GM23338 (cell line): Measurements from ENCODE around the gene CORO7. TPM values are rescaled to one million over a fixed set of nuclear protein-coding genes. Genes with fewer than 3 reads are reported as not detected.

ENCODE experiments used
- ATAC-seq: fragments of 200-7000 bp; cut with Tn5 transposase; 3 replicates; pipeline ENCODE4 v1.9.1; 2020
- DNase-seq: peaks from one replicate; pipeline ENCODE4 v3.0.0-alpha.2; 2015; ENCODE audit warnings: low spot score
- H2AFZ ChIP-seq: fragments of 200-600 bp; sonication (generic); 2 replicates; pipeline ENCODE4 v1.8.0; 2016; ENCODE audit warnings: antibody characterized with exemption, mild to moderate bottlenecking, moderate library complexity
- H3F3A ChIP-seq: fragments of 200-600 bp; sonication (generic); replicated peaks from 2 replicates; pipeline ENCODE4 v1.8.0; 2017; ENCODE audit warnings: antibody characterized with exemption, mixed run types, low read depth
- H3K27ac ChIP-seq: fragments of 200-600 bp; sonication (generic); 2 replicates; pipeline ENCODE4 v1.6.1; 2016; ENCODE audit warnings: low read depth
- H3K27me3 ChIP-seq: fragments of 200-600 bp; sonication (generic); 2 replicates; pipeline ENCODE4 v1.8.0; 2016; ENCODE audit warnings: mild to moderate bottlenecking, mixed run types, moderate library complexity; ENCODE audit not compliant: insufficient read depth
- H3K36me3 ChIP-seq: fragments of 200-600 bp; sonication (generic); 2 replicates; pipeline ENCODE4 v1.8.0; 2016; ENCODE audit warnings: mild to moderate bottlenecking; ENCODE audit not compliant: insufficient read depth
- H3K4me1 ChIP-seq: fragments of 200-600 bp; sonication (generic); 2 replicates; pipeline ENCODE4 v1.8.0; 2016; ENCODE audit warnings: mild to moderate bottlenecking, moderate library complexity; ENCODE audit not compliant: insufficient read depth
- H3K4me2 ChIP-seq: fragments of 200-600 bp; sonication (generic); 2 replicates; pipeline ENCODE4 v1.7.1; 2017; ENCODE audit warnings: mixed run types
- H3K4me3 ChIP-seq: fragments of 200-600 bp; sonication (generic); 2 replicates; pipeline ENCODE4 v1.6.1; 2016; ENCODE audit warnings: mixed run types
- H3K79me2 ChIP-seq: fragments of 200-600 bp; sonication (generic); replicated peaks from 2 replicates; pipeline ENCODE4 v1.8.0; 2017; ENCODE audit warnings: mild to moderate bottlenecking; ENCODE audit not compliant: insufficient read depth
- H3K9me2 ChIP-seq: fragments of 200-600 bp; sonication (generic); 2 replicates; pipeline ENCODE4 v1.8.0; 2017; ENCODE audit not compliant: insufficient read depth
- H4K20me1 ChIP-seq: fragments of 200-600 bp; sonication (generic); replicated peaks from 2 replicates; pipeline ENCODE4 v1.8.0; 2017; ENCODE audit warnings: mild to moderate bottlenecking; ENCODE audit not compliant: insufficient read depth
- H3K27ac Mint-ChIP-seq: 2 replicates; pipeline ENCODE4 v1.8.0; 2020; ENCODE audit warnings: inconsistent platforms, mild to moderate bottlenecking, moderate library complexity, mixed read lengths
- H3K27me3 Mint-ChIP-seq: 3 replicates; pipeline ENCODE4 v1.8.0; 2022; ENCODE audit warnings: low read depth, mild to moderate bottlenecking, moderate library complexity, mixed read lengths, inconsistent platforms; ENCODE audit not compliant: insufficient read depth, poor library complexity
- H3K36me3 Mint-ChIP-seq: 3 replicates; pipeline ENCODE4 v1.8.0; 2021; ENCODE audit warnings: low read depth, mild to moderate bottlenecking, inconsistent platforms, moderate library complexity, mixed read lengths
- H3K4me1 Mint-ChIP-seq: 3 replicates; pipeline ENCODE4 v1.8.0; 2020; ENCODE audit warnings: mild to moderate bottlenecking, inconsistent platforms, mixed read lengths
- H3K4me3 Mint-ChIP-seq: 3 replicates; pipeline ENCODE4 v1.8.0; 2021; ENCODE audit warnings: moderate library complexity, mild to moderate bottlenecking, inconsistent platforms, mixed read lengths
- H3K9me3 Mint-ChIP-seq: 3 replicates; pipeline ENCODE4 v1.8.0; 2020; ENCODE audit warnings: moderate library complexity, mild to moderate bottlenecking, inconsistent platforms, mixed read lengths
- CTCF ChIP-seq, 2 experiments: fragments of 200-600 bp in 1 of 2; sonication (generic) in 1 of 2; conservative IDR thresholded peaks; 2 replicates each; pipeline versions ENCODE4 v1.5.1 to v1.6.1; 2016 to 2017; ENCODE audit warnings: antibody characterized with exemption in 2 of 2, low read depth in 2 of 2, mild to moderate bottlenecking in 2 of 2, moderate library complexity in 1 of 2
- EZH2 ChIP-seq: fragments of 200-600 bp; sonication (generic); IDR thresholded peaks from one replicate; pipeline ENCODE4 v1.8.0; 2017; ENCODE audit warnings: antibody characterized with exemption, mild to moderate bottlenecking, low read depth; ENCODE audit not compliant: unreplicated experiment
- EZH2phosphoT487 ChIP-seq: fragments of 200-600 bp; sonication (generic); IDR thresholded peaks from one replicate; pipeline ENCODE4 v1.8.1; 2018; ENCODE audit warnings: antibody characterized with exemption; ENCODE audit not compliant: unreplicated experiment
- JUNB ChIP-seq: IDR thresholded peaks from one replicate; pipeline ENCODE4 v1.6.1; 2016; ENCODE audit warnings: antibody characterized with exemption; ENCODE audit not compliant: unreplicated experiment
- NANOG ChIP-seq: IDR thresholded peaks from 2 replicates; pipeline ENCODE4 v1.6.1; 2016; ENCODE audit warnings: antibody characterized with exemption, borderline replicate concordance
- POLR2AphosphoS5 ChIP-seq: IDR thresholded peaks from 2 replicates; pipeline ENCODE4 v1.6.1; 2016; ENCODE audit warnings: antibody characterized with exemption, low read depth
- REST ChIP-seq: IDR thresholded peaks from one replicate; pipeline ENCODE4 v1.6.1; 2018; ENCODE audit warnings: antibody characterized with exemption; ENCODE audit not compliant: unreplicated experiment
- STAT1 ChIP-seq: IDR thresholded peaks from one replicate; pipeline ENCODE4 v1.6.1; 2016; ENCODE audit warnings: antibody characterized with exemption; ENCODE audit not compliant: unreplicated experiment
- ZNF114 ChIP-seq: fragments of 250-450 bp; sonication (Bioruptor Pico); IDR thresholded peaks from 2 replicates; pipeline ENCODE4 v1.5.0; 2020; ENCODE audit warnings: mild to moderate bottlenecking, moderate library complexity
- ZNF331 ChIP-seq: fragments of 250-450 bp; sonication (Bioruptor Pico); IDR thresholded peaks from 2 replicates; pipeline ENCODE4 v1.5.0; 2020; ENCODE audit warnings: low read depth, mild to moderate bottlenecking, moderate library complexity
- polyA plus RNA-seq: library from polyadenylated mRNA; unstranded; fragments of >200 nt; fragmentation: Nextera tagmentation; extraction: Ambion mirVana; gene quantifications from 2 replicates; pipeline ENCODE4 v1.2.1, GENCODE V29; 2016
- total RNA-seq: library from RNA; depleted of rRNA; stranded (reverse); fragments of >200 nt; shearing (Covaris generic); gene quantifications from 2 replicates; pipeline ENCODE4 v1.2.3, GENCODE V29; 2014
- TF ChIP-seq, protein P1 (sequence below): IDR thresholded peaks from 2 replicates; pipeline ENCODE4 v1.6.1; 2016; ENCODE audit warnings: antibody characterized with exemption

The CORO7 gene
- total and polyA plus RNA-seq, 2 experiments from 2014 or later: 14.2 to 46.4 TPM

DNA sequence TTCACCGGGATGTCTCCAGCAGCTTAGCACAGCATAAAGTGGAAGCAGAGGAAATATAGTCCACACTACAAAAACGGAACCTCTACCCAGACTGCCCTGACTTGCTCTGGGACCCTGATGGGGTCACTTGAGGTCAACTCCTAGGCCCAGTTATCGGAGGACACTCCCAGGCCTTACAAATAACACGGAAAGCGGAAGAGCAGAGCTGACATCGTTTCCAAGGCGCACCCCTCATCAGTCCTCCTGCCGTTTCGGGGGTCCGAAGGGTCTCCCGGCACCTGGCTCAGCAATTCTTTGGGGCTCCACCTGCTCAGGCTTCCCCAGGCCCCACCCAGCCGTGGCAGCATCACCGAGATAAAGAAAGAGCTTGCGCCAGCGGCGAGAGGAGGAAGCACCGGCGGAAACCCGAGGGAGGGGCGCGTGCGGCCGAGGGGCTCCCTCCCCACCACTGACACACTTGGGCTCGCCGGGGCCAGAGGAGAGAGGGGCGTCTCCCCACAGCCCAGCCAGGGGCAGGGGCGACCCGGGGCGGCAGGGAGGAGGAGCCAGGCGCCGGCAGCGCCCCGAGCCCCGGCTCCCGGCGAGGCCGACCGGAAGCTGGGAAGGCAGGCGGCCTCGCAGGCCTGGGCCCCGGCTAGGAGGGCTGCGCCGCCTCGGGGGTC, 727 bp downstream of the CORO7 start (continued):
- TF ChIP-seq REST (no peak), NANOG (no peak), ZNF331 (no peak), POLR2AphosphoS5 (no peak), JUNB (no peak), ZNF114 (CRISPR knock-in tag) (no peak), STAT1 (no peak), EZH2 (no peak), CTCF (conservative IDR thresholded peaks at IDR 0.05; ENCODE audit: low read depth in 2 of 2) (no peak)
- TF ChIP-seq, protein P1, sequence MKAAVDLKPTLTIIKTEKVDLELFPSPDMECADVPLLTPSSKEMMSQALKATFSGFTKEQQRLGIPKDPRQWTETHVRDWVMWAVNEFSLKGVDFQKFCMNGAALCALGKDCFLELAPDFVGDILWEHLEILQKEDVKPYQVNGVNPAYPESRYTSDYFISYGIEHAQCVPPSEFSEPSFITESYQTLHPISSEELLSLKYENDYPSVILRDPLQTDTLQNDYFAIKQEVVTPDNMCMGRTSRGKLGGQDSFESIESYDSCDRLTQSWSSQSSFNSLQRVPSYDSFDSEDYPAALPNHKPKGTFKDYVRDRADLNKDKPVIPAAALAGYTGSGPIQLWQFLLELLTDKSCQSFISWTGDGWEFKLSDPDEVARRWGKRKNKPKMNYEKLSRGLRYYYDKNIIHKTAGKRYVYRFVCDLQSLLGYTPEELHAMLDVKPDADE: no peak

GRCh38 chr16:4414187-4414917, 2.0 kb downstream of the CORO7 start:
- H4K20me1 ChIP-seq: peaks cover 6% of the 10 kb centered on the region
- TF ChIP-seq EZH2 (no peak), POLR2AphosphoS5 (no peak), JUNB (no peak), STAT1 (no peak), EZH2phosphoT487 (no peak), NANOG (no peak)

More at GRCh38 chr16:4414187-4414917, 2.0 kb downstream of the CORO7 start:
- peaks cover 12% of the 10 kb centered on the region for H3K27me3 Mint-ChIP-seq
- Histone ChIP-seq H3K27ac (no peak overlapping the region), H3K36me3 (no peaks in the 10 kb centered on the region; the same call in 1 of the 2 replicates), H2AFZ (no peak overlapping the region), H3K4me2 (no peak overlapping the region), H3K27me3 (no peaks in the 10 kb centered on the region), H3F3A (peaks cover 10% of the 10 kb centered on the region), H3K79me2 (peaks cover 10% of the 10 kb centered on the region), H3K4me3 (no peak overlapping the region), H3K9me2 (no peaks in the 10 kb centered on the region), H3K4me1 (peaks cover 5% of the 10 kb centered on the region; the same call in 1 of the 2 replicates)
- ATAC-seq (no peak), DNase-seq (no peak)
- H3K4me3 Mint-ChIP-seq: no peak overlapping the region; the same call in 2 of the 3 replicates
- no peak overlapping the region for H3K27ac Mint-ChIP-seq
- no peaks in the 10 kb centered on the region for H3K9me3 Mint-ChIP-seq
- H3K36me3 Mint-ChIP-seq: no peaks in the 10 kb centered on the region; the same call in 2 of the 3 replicates
- H3K4me1 Mint-ChIP-seq: peaks cover 8% of the 10 kb centered on the region
